Endothelial cell (in vitro differentiated cells): Measurements from ENCODE around the gene NPFFR1. TPM values are rescaled to one million over a fixed set of nuclear protein-coding genes. Genes with fewer than 3 reads are reported as not detected.

ENCODE experiments used
- DNase-seq: peaks from one replicate; pipeline ENCODE4 v3.0.0; 2021; ENCODE audit warnings: low spot score
- H3K27ac Mint-ChIP-seq: one replicate; pipeline ENCODE4 v1.8.0; 2021; ENCODE audit warnings: mixed read lengths, inconsistent platforms; ENCODE audit not compliant: unreplicated experiment
- H3K27me3 Mint-ChIP-seq: one replicate; pipeline ENCODE4 v1.8.0; 2021; ENCODE audit warnings: mild to moderate bottlenecking, moderate library complexity, mixed read lengths, inconsistent platforms; ENCODE audit not compliant: unreplicated experiment
- H3K36me3 Mint-ChIP-seq: one replicate; pipeline ENCODE4 v1.8.0; 2021; ENCODE audit warnings: mild to moderate bottlenecking, low read depth, mixed read lengths, inconsistent platforms; ENCODE audit not compliant: unreplicated experiment
- H3K4me1 Mint-ChIP-seq: one replicate; pipeline ENCODE4 v1.8.0; 2021; ENCODE audit warnings: mild to moderate bottlenecking, mixed read lengths, inconsistent platforms; ENCODE audit not compliant: unreplicated experiment
- H3K4me3 Mint-ChIP-seq: one replicate; pipeline ENCODE4 v1.8.0; 2021; ENCODE audit warnings: mild to moderate bottlenecking, mixed read lengths, inconsistent platforms; ENCODE audit not compliant: unreplicated experiment
- H3K9me3 Mint-ChIP-seq: one replicate; pipeline ENCODE4 v1.8.0; 2021; ENCODE audit warnings: mixed read lengths, inconsistent platforms; ENCODE audit not compliant: unreplicated experiment
- CTCF ChIP-seq: fragments of 200-600 bp; sonication (generic); IDR thresholded peaks from one replicate; pipeline ENCODE4 v1.5.0; 2021; ENCODE audit warnings: antibody characterized with exemption; ENCODE audit not compliant: unreplicated experiment
- total RNA-seq: library from RNA; stranded (reverse); fragmentation: NEBNext Ultra II Directional; extraction: Animal tissue kit (Norgen Biotek cat#: 25700); gene quantifications from one replicate; pipeline ENCODE4 v1.2.1, GENCODE V29; 2021; ENCODE audit not compliant: unreplicated experiment

Gene NPFFR1
- total RNA-seq, 1 donor from 2014 or later: not detected

- no peak overlapping the region for H3K27ac Mint-ChIP-seq
- no peaks in the 10 kb centered on the region for H3K9me3 Mint-ChIP-seq
- H3K4me1 Mint-ChIP-seq: no peaks in the 10 kb centered on the region
- H3K4me3 Mint-ChIP-seq: no peak overlapping the region
- H3K27me3 Mint-ChIP-seq: peaks cover 3% of the 10 kb centered on the region
- no peak for DNase-seq
- no peaks in the 10 kb centered on the region for H3K36me3 Mint-ChIP-seq
- no peak for TF ChIP-seq CTCF
Measured at GRCh38 chr10:70320751-70321150, 36.9 kb upstream of the NPFFR1 start.

GRCh38 chr10:70319824-70320223 is 36.0 kb upstream of the NPFFR1 start:
- Mint-ChIP-seq H3K4me3 (no peak overlapping the region), H3K9me3 (no peaks in the 10 kb centered on the region), H3K27ac (no peak overlapping the region), H3K27me3 (peaks cover 3% of the 10 kb centered on the region), H3K4me1 (no peaks in the 10 kb centered on the region), H3K36me3 (no peaks in the 10 kb centered on the region)
- DNase-seq: no peak
- no peak for TF ChIP-seq CTCF

GRCh38 chr10:70319183-70319582 is 35.4 kb upstream of the NPFFR1 start:
- TF ChIP-seq CTCF: no peak
- no peaks in the 10 kb centered on the region for H3K4me1 Mint-ChIP-seq
- no peaks in the 10 kb centered on the region for H3K9me3 Mint-ChIP-seq
- peaks cover 3% of the 10 kb centered on the region for H3K27me3 Mint-ChIP-seq
- no peak overlapping the region for H3K27ac Mint-ChIP-seq
- no peaks in the 10 kb centered on the region for H3K36me3 Mint-ChIP-seq
- no peak overlapping the region for H3K4me3 Mint-ChIP-seq
- DNase-seq: no peak

- H3K4me3 Mint-ChIP-seq: no peak overlapping the region
- no peak for TF ChIP-seq CTCF
- peaks cover 3% of the 10 kb centered on the region for H3K27me3 Mint-ChIP-seq
- no peaks in the 10 kb centered on the region for H3K9me3 Mint-ChIP-seq
- H3K4me1 Mint-ChIP-seq: no peaks in the 10 kb centered on the region
- H3K36me3 Mint-ChIP-seq: no peaks in the 10 kb centered on the region
- no peak overlapping the region for H3K27ac Mint-ChIP-seq
- DNase-seq: no peak
Measured at GRCh38 chr10:70317943-70318318, 34.1 kb upstream of the NPFFR1 start.

- no peaks in the 10 kb centered on the region for H3K9me3 Mint-ChIP-seq
- H3K4me3 Mint-ChIP-seq: no peak overlapping the region
Measured at GRCh38 chr10:70317272-70317942, 33.6 kb upstream of the NPFFR1 start.

More at GRCh38 chr10:70317272-70317942, 33.6 kb upstream of the NPFFR1 start:
- no peaks in the 10 kb centered on the region for H3K4me1 Mint-ChIP-seq
- H3K27me3 Mint-ChIP-seq: peaks cover 3% of the 10 kb centered on the region
- no peaks in the 10 kb centered on the region for H3K36me3 Mint-ChIP-seq
- no peak for DNase-seq
- no peak overlapping the region for H3K27ac Mint-ChIP-seq
- TF ChIP-seq CTCF: no peak
